DMS79 (cell line): ENCODE measurements around the gene COL13A1.
A peak's percentile ranks its signal among the peaks of the same experiment; 100 is the strongest.

Source experiments
- DNase-seq: peaks from one replicate; lab custom pipeline; 2025; lab: John Stamatoyannopoulos, UW

Gene COL13A1

GRCh38 chr10:69906425-69906824 lies 104.7 kb downstream of the COL13A1 start:
- no peak for DNase-seq

GRCh38 chr10:69907517-69907916 lies 105.8 kb downstream of the COL13A1 start:
- DNase-seq, result no peak

- no peak for DNase-seq
These were observed 106.4 kb downstream of the COL13A1 start for GRCh38 chr10:69908124-69908523.

- no peak for DNase-seq
These were observed 108.9 kb downstream of the COL13A1 start for GRCh38 chr10:69910561-69910960.

GRCh38 chr10:69911613-69912528 lies 110.2 kb downstream of the COL13A1 start:
- DNase-seq, result no peak

GRCh38 chr10:69912589-69912988 lies 110.9 kb downstream of the COL13A1 start:
- DNase-seq, result no peak

GRCh38 chr10:69913606-69914382 lies 112.1 kb downstream of the COL13A1 start:
- no peak for DNase-seq

GRCh38 chr10:69914398-69915214 lies 112.9 kb downstream of the COL13A1 start:
- no peak for DNase-seq

GRCh38 chr10:69915215-69915560 lies 113.5 kb downstream of the COL13A1 start:
- no peak for DNase-seq

GRCh38 chr10:69916118-69916517 lies 114.4 kb downstream of the COL13A1 start:
- no peak for DNase-seq

GRCh38 chr10:69918036-69918435 lies 116.3 kb downstream of the COL13A1 start:
- no peak for DNase-seq

- DNase-seq, result no peak
These were observed 117.5 kb downstream of the COL13A1 start for GRCh38 chr10:69919250-69919649.

GRCh38 chr10:69925111-69925510 lies 123.4 kb downstream of the COL13A1 start:
- no peak for DNase-seq

- DNase-seq, result no peak
These were observed 126.6 kb downstream of the COL13A1 start for GRCh38 chr10:69928339-69928738.

- no peak for DNase-seq
These were observed 127.9 kb downstream of the COL13A1 start for GRCh38 chr10:69929575-69929974.

GRCh38 chr10:69934768-69935167 lies 133.1 kb downstream of the COL13A1 start:
- DNase-seq, result no peak

- no peak for DNase-seq
These were observed 134.4 kb downstream of the COL13A1 start for GRCh38 chr10:69936091-69936490.

GRCh38 chr10:69938541-69938991 lies 136.9 kb downstream of the COL13A1 start:
- peak; percentile 93 for DNase-seq

GRCh38 chr10:69939061-69939460 lies 137.4 kb downstream of the COL13A1 start:
- no peak for DNase-seq

- DNase-seq, result no peak
These were observed 137.8 kb downstream of the COL13A1 start for GRCh38 chr10:69939481-69939880.

- DNase-seq, result no peak
These were observed 140.0 kb downstream of the COL13A1 start for GRCh38 chr10:69941730-69942129.

- DNase-seq, result no peak
These were observed 141.7 kb downstream of the COL13A1 start for GRCh38 chr10:69943292-69943820.
